RPMI7951 (cell line): Measurements from ENCODE around the gene SLIT3. TPM values are rescaled to one million over a fixed set of nuclear protein-coding genes. Genes with fewer than 3 reads are reported as not detected.
"Not testable (repeated sequence)": the region's sequence is repeated elsewhere in the genome, so short reads cannot be mapped to it uniquely, and the experiment has no call there.

Source experiments
- DNase-seq: peaks from one replicate; pipeline ENCODE4 v3.0.0-alpha.2; 2012; ENCODE audit warnings: low read depth
- total RNA-seq: library from RNA; depleted of rRNA; stranded (reverse); fragments of >200 nt; shearing (Covaris generic); gene quantifications from 2 replicates; pipeline ENCODE4 v1.2.3, GENCODE V29; 2014

Gene SLIT3
- total RNA-seq, 1 experiment from 2014 or later = 0.72 TPM

DNA sequence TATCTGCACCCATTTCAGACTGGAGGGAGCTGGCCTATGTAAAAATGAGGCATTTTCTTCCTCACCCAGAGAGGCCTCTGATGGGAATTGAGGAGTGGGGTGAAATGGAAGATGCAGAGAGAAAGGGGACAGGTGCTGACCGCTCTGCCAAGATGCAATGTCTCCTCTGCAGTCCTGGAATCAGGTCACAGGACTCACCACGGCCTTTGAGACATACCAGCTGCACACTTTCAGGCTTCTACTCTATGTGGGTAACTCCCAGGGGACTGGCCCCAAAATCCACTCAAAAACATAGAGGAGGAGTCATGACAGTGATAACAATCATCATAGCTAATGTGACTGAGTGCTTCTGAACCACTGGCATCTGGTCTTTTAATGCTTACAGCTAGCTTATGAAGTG is 558.6 kb downstream of the SLIT3 start:
- not testable (repeated sequence) for DNase-seq

DNA sequence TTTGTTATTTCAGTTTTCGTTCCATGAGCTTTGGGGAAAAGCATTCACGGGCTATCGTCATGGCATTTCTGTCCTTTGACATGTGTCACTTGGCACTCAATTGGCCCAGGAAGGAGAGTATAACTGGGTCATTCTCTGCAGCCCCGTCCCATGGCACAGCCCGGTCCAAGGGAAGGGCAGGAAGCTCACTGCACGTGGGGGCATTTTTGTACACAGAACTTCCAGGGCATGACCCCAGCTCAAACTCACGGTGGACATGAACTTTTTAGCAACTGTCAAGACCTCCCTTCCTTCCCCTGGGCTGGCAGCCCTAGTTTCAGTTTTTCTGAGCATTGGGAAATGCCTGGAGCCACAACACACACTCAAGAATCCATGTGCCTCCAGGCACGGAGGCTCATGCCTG is 560.1 kb downstream of the SLIT3 start:
- DNase-seq = no peak

DNA sequence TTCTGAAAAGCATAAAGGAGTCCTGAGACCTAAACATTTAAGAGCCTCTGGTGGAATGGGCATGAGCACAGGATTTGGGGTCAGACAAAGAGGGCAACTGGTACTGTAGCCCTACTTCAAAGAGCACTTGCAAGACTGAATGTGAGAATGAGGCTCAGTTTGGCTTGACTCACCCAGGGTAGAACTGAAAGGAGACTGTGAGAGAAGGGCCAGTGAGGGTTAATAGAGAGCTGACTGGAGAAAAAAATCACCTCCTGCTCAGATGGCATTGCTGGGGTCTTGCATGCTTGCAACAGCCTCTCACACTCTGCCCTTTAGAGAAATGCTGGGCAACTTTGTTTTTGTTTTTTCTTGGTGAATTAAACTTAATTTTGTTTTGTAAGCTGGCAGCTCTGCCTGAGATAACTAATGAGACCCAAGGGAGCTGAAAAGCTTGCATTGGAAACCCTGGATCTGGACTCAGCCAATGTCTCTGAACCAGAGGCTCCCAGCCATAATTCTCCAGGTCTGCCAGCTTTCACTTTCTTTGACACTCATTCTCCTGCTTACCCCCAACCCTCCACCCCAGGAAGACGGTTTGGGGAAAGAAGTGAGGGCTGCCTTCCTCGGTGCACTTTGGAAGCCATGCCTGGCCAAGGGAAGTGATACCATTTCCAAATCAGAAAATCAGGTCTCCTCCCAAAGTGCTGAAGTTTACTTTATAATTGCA is 560.7 kb downstream of the SLIT3 start:
- DNase-seq = no peak

DNA sequence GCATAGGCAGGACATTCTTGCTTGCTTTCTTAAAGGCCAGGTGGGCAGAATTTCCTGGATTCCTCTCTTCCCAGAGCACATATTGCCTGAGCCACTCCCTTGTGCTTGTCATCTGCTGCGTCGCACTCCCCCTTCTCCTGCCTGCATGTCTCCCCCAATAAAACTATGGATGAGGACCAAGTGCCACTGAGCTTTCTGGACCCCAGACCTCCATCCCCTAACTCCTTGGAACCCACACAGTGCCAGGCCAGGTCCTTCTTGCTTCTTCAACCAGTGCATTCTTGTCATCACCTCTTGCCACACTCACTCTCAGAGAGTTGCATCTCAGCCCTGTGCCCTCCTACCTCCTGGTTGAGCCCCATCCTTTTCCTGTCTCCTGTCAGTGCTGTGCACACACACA is 563.9 kb downstream of the SLIT3 start:
- no peak for DNase-seq

DNA sequence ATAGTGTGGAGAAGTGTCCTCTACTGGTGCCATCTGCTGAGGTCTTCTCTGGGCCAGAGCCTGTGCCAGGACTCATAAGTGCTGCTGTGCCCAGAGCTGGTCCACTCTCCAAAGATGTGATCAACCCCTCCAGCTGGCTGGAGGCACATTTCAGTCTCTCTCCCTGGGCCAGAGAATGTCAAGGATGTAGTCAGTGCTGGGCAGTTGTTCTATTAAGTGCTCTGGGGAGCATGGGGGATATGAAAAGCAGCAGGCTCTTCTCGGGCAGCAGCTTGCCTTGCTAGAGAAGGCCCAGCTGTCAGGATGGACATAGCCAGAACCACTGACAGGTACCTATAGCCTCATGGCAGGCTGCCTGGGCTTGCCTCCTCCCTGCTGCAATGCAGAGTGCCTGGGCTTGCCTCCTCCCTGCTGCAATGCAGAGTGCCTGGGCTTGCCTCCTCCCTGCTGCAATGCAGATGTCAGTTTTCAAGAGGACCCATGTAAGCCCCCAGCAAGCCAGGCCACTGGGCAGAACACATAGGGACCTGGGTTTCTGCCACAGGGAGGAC is 564.6 kb downstream of the SLIT3 start:
- DNase-seq = no peak

DNA sequence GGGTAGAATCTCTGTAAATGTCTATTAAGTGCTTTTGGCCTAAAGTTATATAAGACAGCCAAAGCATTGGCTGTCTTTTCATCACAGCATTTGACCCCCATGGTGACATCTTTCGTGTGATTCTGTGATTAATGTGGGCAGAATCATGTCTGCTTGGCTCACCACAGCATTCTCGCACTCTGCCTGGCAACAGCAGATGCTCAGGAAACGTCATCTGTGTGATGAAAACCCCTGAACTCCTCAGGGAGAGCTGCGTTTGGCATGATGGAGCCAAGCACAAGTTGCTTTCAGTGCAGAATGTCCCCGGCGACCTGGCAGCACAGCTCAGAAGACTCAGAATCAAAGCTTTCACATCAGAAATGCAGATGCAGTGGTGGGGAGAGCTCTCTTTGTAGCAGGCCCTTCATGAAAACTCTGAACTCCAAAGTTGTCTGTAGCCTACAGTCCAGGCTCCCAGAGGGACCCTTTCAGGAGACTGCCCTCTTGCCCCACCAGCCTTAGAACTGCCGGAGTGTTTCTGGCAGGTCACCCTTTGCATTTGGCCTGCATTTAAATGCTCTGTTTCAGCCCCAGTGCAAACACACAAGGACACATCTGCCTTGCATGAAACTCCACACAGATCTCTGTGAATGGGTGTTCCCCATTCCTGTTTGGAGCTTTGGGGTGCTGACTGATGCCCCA is 566.2 kb downstream of the SLIT3 start:
- DNase-seq = no peak

DNA sequence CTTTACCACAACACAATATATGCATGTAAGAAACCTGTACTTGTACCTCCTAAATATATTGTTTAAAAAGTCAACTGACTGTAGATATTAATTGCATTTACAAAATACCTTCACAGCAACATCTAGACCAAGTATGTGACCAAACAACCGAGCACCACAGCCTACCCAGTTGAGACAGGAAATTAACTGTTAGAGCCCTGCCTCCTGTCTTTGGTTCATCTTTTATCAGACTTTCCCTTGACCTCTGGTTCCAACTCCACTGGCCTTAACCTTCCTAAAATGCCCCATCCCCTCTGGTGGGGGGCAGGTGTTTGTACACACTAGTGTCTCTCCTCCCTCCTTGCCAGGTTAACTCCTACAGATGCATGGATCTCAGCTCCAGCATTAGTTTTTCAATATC is 566.8 kb downstream of the SLIT3 start:
- DNase-seq = no peak

DNA sequence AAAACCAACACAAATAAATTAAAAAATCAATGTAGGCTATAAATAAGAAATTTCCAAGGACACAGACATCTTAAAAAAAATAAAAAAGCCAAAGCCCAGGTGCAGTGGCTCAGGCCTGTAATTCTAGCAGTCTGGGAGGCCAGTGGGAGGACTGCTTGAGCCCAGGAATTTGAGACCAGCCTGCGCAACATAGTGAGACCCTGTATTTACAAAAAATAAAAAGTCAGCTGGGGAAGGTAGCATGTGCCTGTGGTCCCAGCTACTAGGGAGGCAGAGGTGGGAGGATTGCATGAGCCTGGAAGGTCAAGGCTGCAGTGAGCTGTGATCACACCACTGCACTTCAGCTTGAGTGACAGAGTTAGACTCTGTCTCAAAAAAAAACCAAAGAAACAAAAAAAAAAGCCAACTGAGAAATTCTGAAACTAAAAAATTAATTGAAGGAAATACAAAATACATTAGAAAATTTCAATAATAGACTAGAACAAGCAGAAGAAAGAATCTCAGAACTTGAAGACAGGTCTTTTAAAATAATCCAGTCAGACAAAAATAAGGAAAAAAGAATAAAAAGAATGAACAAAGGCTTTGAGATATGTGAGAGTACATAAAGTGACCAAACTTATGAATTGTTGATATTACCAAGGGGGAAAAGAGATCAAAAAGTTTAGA is 572.3 kb downstream of the SLIT3 start:
- DNase-seq = no peak

DNA sequence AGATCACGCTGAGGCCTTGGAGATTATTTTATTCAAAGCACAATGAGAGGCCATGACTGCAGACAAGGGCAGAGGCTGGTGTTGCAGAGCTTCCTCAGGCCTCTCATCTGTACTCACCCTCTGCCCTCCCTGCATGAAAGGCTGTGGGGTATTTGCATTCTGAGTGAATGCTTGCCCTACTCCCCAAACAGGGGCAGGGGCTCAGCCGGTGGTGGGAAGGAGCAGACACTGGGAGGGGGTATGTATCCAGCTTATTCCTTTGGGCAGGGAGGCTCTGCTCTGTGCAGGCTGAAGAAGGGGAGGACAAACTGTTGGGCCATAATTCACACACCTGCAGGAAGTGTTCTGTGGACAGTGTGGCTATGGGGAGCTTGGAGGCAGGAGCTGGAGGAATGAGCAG is 573.4 kb downstream of the SLIT3 start:
- DNase-seq = no peak

DNA sequence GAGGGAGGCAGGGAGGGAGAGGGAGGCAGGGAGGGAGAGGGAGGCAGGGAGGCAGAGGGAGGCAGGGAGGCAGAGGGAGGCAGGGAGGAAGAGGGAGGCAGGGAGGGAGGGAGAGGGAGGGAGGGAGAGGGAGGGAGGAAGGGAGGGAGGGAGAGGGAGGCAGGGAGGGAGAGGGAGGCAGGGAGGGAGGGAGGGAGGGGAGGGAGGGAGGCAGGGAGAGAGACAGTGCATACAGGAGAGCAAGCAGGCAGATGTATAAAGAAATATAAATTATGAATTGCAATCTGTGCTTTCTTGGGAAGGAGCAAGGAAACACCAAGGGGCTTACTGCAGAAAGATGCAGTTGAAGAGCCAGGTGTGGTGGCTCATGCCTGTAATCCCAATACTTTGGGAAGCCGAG is 574.6 kb downstream of the SLIT3 start:
- DNase-seq = no peak

DNA sequence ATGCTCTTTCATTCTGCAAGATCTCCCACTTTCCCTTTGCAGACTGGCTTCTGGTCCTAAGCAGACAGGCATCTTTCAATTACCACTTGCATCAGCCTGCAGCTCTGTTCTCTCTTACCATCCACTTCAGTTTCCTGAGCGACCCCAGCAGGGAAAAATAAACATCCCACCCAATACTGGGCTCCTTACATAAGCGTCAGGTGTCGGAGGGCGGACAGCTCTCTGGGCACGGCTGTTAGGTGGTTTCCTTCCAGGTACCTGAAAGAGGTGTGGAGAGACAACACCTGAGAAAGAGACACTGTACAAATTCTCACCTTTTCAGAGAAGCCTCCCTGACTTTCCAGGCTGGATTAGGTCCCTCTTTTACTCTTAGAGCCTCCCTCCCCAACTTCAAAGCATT is 576.7 kb downstream of the SLIT3 start:
- DNase-seq = no peak

DNA sequence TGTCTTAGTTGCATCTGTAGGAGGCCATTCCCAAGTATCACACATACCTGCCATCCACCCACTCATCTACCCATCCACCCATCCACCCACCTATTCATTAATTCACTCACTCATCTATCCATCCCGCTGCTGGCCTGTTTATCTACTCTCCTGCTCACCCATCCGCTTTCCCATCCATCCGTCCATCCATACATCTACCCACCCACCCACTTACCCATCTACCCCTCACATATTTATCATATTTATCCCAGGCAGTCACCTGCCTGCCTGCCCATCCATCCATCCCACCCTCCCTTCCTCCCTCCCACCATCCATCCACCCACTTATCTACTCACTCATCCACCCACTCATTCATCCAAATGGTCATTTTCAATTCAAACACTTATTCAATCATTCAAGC is 577.9 kb downstream of the SLIT3 start:
- DNase-seq = no peak

DNA sequence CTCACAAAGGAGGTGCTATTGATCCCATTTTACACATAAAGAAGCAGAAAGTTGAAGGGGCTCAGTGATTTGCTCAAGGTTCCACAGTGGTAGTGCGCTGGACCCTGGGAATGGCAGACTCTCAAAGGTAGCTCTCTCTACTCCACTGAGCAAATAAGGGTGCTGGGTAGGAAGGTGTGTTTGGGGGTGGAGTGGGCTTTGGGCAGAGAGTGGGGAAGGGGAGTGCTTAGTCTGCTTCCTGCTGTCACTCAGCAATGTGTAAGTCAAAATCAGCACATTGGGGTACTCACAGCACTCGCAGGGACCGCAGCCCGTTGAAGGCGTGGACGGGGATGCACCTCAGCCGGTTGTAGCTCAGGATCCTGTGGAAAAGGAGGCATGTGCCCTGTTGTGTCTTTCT is 579.0 kb downstream of the SLIT3 start:
- DNase-seq = no peak

DNA sequence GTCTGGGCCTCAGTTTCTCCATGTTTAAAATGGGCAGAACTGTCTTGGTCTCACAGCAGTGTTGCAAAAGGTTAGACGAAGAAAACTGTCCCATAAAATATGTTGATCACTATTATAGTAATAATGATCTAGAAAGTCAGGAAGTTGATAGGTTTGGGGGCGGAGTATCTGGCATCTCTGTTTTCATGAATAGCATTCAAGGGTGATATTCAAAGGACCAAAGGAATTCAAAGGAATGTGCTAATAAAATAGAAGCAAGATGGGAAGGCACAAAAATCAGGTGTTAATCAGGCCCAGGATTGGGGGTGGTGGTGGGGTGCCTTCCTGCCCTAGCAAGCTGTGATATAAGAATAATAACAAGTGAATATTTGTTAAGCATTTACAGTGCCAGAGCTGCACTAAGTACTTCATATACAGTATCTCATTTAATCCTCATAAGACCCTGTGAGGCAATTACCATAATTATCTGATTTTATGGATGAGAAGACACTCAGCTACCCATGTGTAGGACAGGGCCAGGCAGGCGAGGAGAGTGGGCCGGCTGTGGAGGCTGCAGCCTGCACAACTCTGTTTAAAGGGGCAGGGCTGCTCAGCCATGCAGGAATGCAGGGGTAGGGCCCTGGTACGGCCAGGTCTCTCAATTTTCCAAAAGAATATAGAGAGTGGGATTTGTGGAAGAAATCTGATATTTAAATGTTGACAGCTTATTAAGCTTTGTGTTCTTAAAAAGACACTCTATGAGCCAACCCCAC is 579.8 kb downstream of the SLIT3 start:
- no peak for DNase-seq

DNA sequence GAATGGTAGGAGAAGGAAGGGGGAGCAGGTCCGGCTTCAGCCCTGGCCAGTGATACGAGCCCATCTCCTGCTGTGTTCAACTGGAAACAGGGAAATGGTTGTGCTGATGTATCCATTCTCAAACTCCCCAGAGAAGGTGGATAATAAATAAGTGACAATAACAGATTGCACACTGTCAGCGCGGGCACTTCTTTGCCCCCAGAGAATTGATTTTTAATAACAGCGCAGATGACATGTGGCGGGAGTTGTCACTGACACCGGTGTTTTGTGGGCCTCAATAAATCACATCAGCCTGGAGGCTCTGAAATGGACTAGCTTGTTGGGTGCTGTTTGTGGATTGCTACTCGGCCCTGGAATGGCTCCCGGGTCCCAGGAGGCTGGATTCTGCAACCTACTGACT is 580.4 kb downstream of the SLIT3 start:
- DNase-seq = no peak

DNA sequence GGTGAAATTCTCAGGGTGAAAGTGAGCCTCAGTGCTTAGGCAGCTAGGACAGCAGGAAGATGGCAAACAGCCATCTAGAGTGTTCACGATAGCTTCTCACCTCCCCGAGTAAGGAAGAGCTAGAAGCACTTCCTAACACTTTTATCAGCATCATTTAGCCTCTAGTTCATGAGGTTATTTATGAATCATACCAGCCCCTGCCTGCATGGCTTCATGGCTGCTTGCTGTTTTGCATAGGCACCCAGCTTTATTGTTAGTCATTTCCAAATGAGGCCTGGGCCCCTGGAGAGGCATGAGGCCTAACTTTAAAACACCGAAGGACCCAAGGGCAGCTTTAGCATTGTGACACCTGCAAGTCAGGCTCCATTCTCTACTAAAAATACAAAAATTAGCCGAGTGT is 586.9 kb downstream of the SLIT3 start:
- peak; percentile 37 for DNase-seq

DNA sequence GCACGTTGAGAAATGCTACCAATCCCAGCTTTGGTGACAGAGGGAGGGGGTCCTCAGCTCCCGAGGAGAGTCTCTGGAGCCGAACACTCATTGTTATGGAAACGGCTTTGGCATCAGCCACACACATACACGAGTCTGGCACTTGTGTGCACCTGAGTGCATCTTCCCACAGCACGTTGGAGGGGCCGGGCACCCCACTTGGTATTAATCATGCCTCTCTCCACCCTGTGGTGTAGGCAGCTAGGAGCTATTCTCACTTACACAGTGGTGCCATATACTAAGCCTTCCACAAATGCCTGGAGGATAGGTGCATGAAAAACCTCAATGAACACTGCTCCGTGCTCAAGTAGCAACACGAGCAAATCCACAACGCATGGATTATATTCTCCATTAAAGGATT is 587.9 kb downstream of the SLIT3 start:
- no peak for DNase-seq

DNA sequence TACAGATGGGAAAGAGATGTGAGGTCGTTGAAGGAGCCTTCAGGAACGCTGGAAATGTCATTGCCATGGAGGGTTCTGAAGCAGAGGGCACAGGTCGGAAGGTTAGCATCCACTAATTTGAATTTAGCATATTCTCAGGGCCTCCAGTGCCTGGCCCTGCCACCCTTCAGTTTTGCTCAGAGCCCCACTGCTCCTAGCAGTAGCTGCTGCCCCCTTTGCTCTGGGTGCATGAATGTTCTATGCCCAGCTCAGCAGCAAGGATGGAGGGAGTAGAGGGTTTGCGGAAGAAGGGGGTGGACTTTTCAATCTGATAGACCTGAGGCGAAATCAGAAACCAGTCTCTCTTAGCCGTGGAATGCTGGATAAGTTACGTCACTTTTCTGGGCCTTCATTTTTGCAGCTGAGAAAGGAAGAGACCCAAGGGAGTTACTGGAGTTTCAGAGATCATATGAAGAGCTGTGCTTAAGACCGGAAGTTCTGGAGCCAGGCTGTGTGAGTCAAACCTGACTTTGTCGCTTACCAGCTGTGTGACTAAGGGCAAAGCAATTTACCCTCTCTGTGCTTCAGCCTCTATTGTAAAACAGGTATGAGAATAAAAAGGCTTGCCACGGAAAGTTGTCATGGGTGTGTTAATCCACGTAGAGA is 588.5 kb downstream of the SLIT3 start:
- DNase-seq = peak; percentile 93

DNA sequence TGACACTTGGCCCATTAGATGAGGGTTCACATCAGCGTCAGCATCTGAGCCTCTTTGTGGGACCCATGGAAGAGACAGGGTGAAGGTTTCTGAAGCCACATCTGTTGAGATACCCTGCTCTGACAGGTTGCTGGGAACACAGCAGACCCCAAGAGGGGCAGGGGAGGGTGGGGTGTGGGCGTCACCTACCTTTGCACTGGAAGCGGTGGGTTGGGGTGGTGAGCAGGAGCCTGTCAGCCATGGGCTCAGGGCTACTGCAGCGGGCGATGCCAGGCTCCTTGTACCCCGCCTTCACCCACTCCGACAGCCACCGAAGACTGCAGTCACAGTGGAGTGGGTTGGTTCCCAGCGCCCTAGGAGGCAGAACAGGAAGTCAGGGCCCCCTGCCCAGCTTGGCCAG is 590.2 kb downstream of the SLIT3 start:
- DNase-seq = no peak

DNA sequence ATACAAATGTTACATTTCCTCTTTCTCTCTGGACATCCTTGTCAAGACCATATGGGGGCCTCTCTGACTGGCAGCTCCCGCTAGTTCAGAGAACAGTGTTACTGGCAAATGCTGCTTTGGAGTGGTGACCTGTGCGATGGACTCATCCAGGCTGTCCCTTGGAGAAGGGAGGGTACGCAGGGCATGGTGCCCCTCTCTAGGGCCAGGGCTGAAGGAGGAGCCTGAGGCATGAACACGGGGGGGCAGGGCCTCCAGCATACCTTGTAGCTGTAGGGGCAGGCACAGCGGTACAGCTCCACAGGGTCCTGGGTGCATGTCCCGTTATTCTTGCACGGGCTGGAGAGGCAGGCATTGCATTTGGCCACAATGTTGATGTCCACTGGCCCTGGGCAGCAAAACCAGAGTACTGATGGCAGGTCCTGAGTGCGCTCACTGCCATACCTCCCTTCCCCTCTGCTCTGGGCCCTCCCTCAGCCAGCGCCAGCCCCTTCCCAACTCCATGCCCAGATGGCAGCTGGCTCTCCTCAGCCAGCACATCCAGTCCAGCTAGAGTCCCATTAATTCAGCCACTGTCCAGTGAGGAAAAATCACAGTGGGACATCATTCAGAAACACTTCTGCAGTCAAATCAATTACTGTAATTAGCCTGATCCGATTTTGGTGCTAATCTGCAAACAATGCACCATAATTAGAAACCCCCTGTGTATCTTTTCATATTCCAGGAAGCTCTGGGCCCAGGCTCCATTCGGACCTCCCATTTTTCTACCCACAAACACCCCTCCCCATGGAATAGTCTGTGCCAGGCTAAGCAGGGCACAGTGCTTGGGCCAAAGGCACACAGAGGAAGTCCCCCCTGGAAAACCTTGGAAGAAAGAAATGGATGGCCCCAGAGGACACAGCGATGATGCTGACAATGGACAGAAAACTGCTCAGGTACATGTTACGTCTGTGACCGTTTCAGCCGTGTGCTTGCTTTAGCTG is 592.9 kb downstream of the SLIT3 start:
- DNase-seq = no peak
